Right ventricle myocardium inferior (tissue), 1 donor: ENCODE measurements around the gene TPSG1. TPM values are rescaled to one million over a fixed set of nuclear protein-coding genes. Genes with fewer than 3 reads are reported as not detected.

Source experiments
- ATAC-seq: fragments of 200-7000 bp; cut with Tn5 transposase; one replicate; pipeline ENCODE4 v1.9.1; 2020; ENCODE audit warnings: mild to moderate bottlenecking, moderate library complexity
- DNase-seq: peaks from one replicate; pipeline ENCODE4 v3.0.0; 2021; ENCODE audit errors: missing footprints
- intact Hi-C: fragments of 100-400 bp; cut with DNase I; formaldehyde crosslinking; loops from one replicate; pipeline ENCODE4 v1.11.0; 2022
- total RNA-seq: library from RNA; stranded (reverse); fragmentation: NEBNext Ultra II Directional; extraction: Animal tissue kit (Norgen Biotek cat#: 25700); gene quantifications from one replicate; pipeline ENCODE4 v1.2.1, GENCODE V29; 2021
- donor health status: DM: no; HTN: yes; CAD: no; lungs with severe emphysema.

The TPSG1 gene
- total RNA-seq, 1 donor from 2014 or later: 0.30 TPM

- DNase-seq: no peak
- no peak for ATAC-seq
- intact Hi-C loops: no loop called here
Measured at GRCh38 chr16:1172651-1173050, 52.4 kb downstream of the TPSG1 start.

- DNase-seq: no peak
- ATAC-seq: no peak
- intact Hi-C loops: no loop called here
Measured at GRCh38 chr16:1171854-1172428, 53.1 kb downstream of the TPSG1 start.

Other genes with a start within 250 kb of the TPSG1 start
- 0.89 TPM for gene SOX8, start 243.5 kb downstream of the TPSG1 start, total RNA-seq
- 14.7 TPM for gene SSTR5, start 152.5 kb downstream of the TPSG1 start, total RNA-seq
- 0.19 TPM for gene C1QTNF8, start 129.0 kb downstream of the TPSG1 start, total RNA-seq
- gene CACNA1H, start 72.2 kb downstream of the TPSG1 start, total RNA-seq: 6.0 TPM
- 10.0 TPM for gene TPSB2, start 4.9 kb upstream of the TPSG1 start, total RNA-seq
- gene TPSAB1, start 15.4 kb upstream of the TPSG1 start, total RNA-seq: 9.4 TPM
- 0.54 TPM for gene TPSD1, start 30.8 kb upstream of the TPSG1 start, total RNA-seq
- 89.4 TPM for gene UBE2I, start 84.4 kb upstream of the TPSG1 start, total RNA-seq
- 1.9 TPM for gene BAIAP3, start 108.4 kb upstream of the TPSG1 start, total RNA-seq
- 54.6 TPM for gene TSR3, start 126.6 kb upstream of the TPSG1 start, total RNA-seq
- 35.0 TPM for gene GNPTG, start 126.7 kb upstream of the TPSG1 start, total RNA-seq
- 11.3 TPM for gene UNKL, start 189.4 kb upstream of the TPSG1 start, total RNA-seq
- gene UQCC4, start 195.5 kb upstream of the TPSG1 start, total RNA-seq: 11.3 TPM
- 0.35 TPM for gene PERCC1, start 205.8 kb upstream of the TPSG1 start, total RNA-seq
- 1.7 TPM for gene CCDC154, start 219.3 kb upstream of the TPSG1 start, total RNA-seq
- 49.5 TPM for gene CLCN7, start 249.8 kb upstream of the TPSG1 start, total RNA-seq